Ovary (tissue), 9 donors: Measurements from ENCODE around the gene IFNA5. TPM values are rescaled to one million over a fixed set of nuclear protein-coding genes. Genes with fewer than 3 reads are reported as not detected.

ENCODE experiments used
- DNase-seq, 5 donors: peaks; one replicate each; pipeline ENCODE4 v3.0.0-alpha.2; 2019 to 2020
- H3K27ac ChIP-seq, 2 donors: fragments of 200-600 bp; one replicate each; pipeline versions ENCODE4 v1.5.1 to v1.8.0; 2019 to 2022
- H3K27me3 ChIP-seq: fragments of 200-600 bp; one replicate; pipeline ENCODE4 v1.8.0; 2022
- H3K36me3 ChIP-seq: fragments of 200-600 bp; sonication (generic); one replicate; pipeline ENCODE4 v1.5.1; 2019
- H3K4me1 ChIP-seq: one replicate; pipeline ENCODE4 v1.8.1; 2013; ENCODE audit warnings: mild to moderate bottlenecking, moderate library complexity; ENCODE audit not compliant: insufficient read depth
- H3K4me3 ChIP-seq: fragments of 200-600 bp; sonication (generic); one replicate; pipeline ENCODE4 v1.5.1; 2017
- H3K9me3 ChIP-seq, 2 donors: fragments of 200-600 bp in 1 of 2; sonication (generic) in 1 of 2; one replicate each; pipeline versions ENCODE4 v1.5.1 to v1.8.1; 2013 to 2019; ENCODE audit warnings: mild to moderate bottlenecking in 1 of 2, moderate library complexity in 1 of 2
- EP300 ChIP-seq: sonication (generic); formaldehyde crosslinking; IDR thresholded peaks from one replicate; pipeline ENCODE4 v1.6.1; 2017; ENCODE audit warnings: antibody characterized with exemption
- POLR2A ChIP-seq: fragments of 450-650 bp; IDR thresholded peaks from one replicate; pipeline ENCODE4 v1.6.1; 2017; ENCODE audit warnings: antibody characterized with exemption, mild to moderate bottlenecking, moderate library complexity
- WGBS, 3 donors: extraction: QIAGEN DNeasy Blood & Tissue Kit in 1 of 3; methylation state at CpG; one replicate each; pipeline versions ENCODE4 v1.1.5 to v1.1.7; 2013 to 2017; 5-methylcytosine and 5-hydroxymethylcytosine counted together
- intact Hi-C, 4 donors: fragments of 100-400 bp; cut with DNase I; formaldehyde crosslinking; loops; one replicate each; pipeline versions ENCODE4 v1.11.0 to v1.15.1; 2022 to 2023
- polyA plus RNA-seq, 2 donors: library from polyadenylated mRNA; stranded (reverse); fragments of 200-250 nt in 1 of 2; fragments of 350-450 nt in 1 of 2; fragmentation: Illumina TruSeq in 1 of 2; extraction: RNeasy Lipid Tissue Mini Kit (QIAGEN cat#74804) in 1 of 2; gene quantifications; one replicate each; pipeline ENCODE4 v1.2.3, GENCODE V29; 2013 to 2014
- total RNA-seq, 7 donors: library from RNA; depleted of rRNA in 2 of 7; stranded (reverse); fragments of >200 nt in 2 of 7; fragmentation: NEBNext Ultra II Directional in 3 of 7; extraction: Animal tissue kit (Norgen Biotek cat#: 25700) in 3 of 7; gene quantifications; one replicate each; pipeline versions ENCODE4 v1.1.0 to v1.2.4, GENCODE V29; 2016 to 2023
- TF ChIP-seq, protein P1 (sequence below), 3 donors: fragments of 450-650 bp in 2 of 3; fragments of 200-600 bp in 1 of 3; IDR thresholded peaks; one replicate each; pipeline versions ENCODE4 v1.5.1 to v1.8.0; 2016 to 2022; ENCODE audit warnings: antibody characterized with exemption in 3 of 3, mild to moderate bottlenecking in 1 of 3
- donor health status: DM: no; HTN: no; CAD: no; lungs with moderate emphysema.
- donor health status: DM: no; HTN: no; CAD: no.
- donor health status: Bipolar disorder and iron deficiency.
- donor health status: DM: yes; HTN: yes; CAD: no.
- donor health status: DM: no; HTN: no; CAD: no.
- donor health status: DM: yes; HTN: yes; CAD: no.

IFNA5 gene
- total and polyA plus RNA-seq, 9 donors = 0.42 TPM; not detected in 8

DNA sequence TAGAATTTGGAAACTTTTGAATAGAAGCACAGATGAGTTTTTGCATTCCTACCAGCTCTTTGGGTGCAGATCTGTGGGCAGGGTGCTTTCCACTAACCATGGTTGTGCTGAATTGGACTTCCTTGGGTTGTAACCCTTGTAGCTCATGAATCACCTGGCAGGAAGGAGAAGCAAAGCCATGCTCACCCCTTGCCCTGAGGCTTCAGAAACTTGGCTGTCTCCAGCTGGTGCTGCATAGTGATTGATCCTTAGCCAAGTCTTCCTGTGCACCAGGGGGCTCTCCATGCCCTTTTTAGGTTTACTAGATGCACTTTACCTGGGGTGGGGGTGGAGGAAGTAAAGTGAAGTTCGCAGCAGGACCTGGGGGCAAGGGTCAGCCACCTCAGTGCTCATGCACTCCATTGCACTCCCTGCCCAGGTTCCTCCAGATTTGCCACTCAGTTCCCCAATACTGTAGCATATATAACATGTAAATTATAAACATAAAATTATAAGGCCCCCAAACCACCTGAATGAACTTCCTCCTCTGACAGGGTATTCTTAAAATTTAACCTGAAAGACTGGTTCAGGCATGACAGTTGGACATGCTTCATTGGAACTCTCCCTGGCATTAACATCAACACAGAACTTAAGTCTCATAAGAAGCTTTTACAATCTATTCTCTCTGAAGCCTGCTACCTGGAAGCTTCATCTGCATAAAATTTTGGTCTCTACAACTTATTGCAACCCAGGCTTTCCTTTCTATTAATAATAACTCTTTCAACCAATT, 39.5 kb downstream of the IFNA5 start:
- TF ChIP-seq, protein P1, sequence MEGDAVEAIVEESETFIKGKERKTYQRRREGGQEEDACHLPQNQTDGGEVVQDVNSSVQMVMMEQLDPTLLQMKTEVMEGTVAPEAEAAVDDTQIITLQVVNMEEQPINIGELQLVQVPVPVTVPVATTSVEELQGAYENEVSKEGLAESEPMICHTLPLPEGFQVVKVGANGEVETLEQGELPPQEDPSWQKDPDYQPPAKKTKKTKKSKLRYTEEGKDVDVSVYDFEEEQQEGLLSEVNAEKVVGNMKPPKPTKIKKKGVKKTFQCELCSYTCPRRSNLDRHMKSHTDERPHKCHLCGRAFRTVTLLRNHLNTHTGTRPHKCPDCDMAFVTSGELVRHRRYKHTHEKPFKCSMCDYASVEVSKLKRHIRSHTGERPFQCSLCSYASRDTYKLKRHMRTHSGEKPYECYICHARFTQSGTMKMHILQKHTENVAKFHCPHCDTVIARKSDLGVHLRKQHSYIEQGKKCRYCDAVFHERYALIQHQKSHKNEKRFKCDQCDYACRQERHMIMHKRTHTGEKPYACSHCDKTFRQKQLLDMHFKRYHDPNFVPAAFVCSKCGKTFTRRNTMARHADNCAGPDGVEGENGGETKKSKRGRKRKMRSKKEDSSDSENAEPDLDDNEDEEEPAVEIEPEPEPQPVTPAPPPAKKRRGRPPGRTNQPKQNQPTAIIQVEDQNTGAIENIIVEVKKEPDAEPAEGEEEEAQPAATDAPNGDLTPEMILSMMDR (IDR thresholded peaks at IDR 0.05) = no peak
- no peak for TF ChIP-seq EP300
- TF ChIP-seq POLR2A = no peak
- H3K4me1 ChIP-seq = no peaks in the 10 kb centered on the region
- intact Hi-C loops = no loop called here

DNA sequence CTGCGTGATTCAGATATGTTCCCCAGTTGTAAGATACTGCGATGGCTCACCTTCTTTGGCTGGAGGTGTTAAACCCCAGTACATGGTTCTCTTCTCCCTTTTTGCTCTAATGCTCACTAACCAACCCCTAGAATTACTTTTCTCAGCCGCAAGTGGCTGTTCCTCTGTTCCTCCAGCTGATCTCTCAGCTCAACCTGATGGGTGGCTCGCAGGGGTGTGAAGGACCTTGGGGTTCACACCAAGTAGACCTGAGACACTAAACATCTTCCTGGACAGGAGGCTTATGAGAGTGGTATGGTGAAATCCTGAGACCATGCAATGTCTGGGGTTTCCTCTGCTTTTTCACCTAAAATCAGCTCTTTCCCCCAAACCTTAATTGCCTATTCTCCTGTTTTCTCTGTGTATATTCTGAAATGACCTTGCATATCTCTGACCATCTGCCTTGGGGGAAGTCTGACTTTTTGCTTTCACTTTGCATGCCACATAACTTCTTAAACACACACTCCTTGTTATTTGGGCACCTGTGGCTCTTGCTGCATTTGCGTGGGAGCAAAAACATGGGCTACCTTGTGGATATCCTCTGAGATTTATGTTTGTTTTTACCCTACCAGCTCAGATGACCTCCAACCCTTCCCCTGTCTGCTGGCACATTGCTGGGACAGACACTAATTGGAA, 49.4 kb downstream of the IFNA5 start:
- 65 to 78% (median 68%) methylated on average over 5 of the region's 5 CpGs for WGBS, 3 donors
- H3K27me3 ChIP-seq = no peaks in the 10 kb centered on the region
- H3K27ac ChIP-seq = no peak overlapping the region
- H3K36me3 ChIP-seq = no peaks in the 10 kb centered on the region
- TF ChIP-seq, protein P1 (IDR thresholded peaks at IDR 0.05) = no peak
- TF ChIP-seq POLR2A = no peak
- no peak for TF ChIP-seq EP300
- H3K4me3 ChIP-seq = no peak overlapping the region
- intact Hi-C loops = no loop called here
- H3K9me3 ChIP-seq = no peaks in the 10 kb centered on the region
- H3K4me1 ChIP-seq = no peaks in the 10 kb centered on the region
- no peak for DNase-seq

More for the DNA sequence above, 39.5 kb downstream of the IFNA5 start:
- no peaks in the 10 kb centered on the region for H3K9me3 ChIP-seq
- no peak overlapping the region for H3K27ac ChIP-seq
- no peak overlapping the region for H3K4me3 ChIP-seq
- no peak for DNase-seq
- H3K36me3 ChIP-seq = no peaks in the 10 kb centered on the region
- no peaks in the 10 kb centered on the region for H3K27me3 ChIP-seq
- 18 to 58% (median 50%) methylated on average over 1 of the region's 1 CpG for WGBS, 3 donors

Other genes starting within 250 kb of the IFNA5 start
- gene IFNB1, start 227.4 kb downstream of the IFNA5 start, total RNA-seq = not detected
- not detected for gene IFNB1, start 227.4 kb downstream of the IFNA5 start, polyA plus RNA-seq
- not detected for gene IFNW1, start 163.5 kb downstream of the IFNA5 start, total RNA-seq
- gene IFNW1, start 163.5 kb downstream of the IFNA5 start, polyA plus RNA-seq = not detected
- not detected for gene IFNA21, start 138.7 kb downstream of the IFNA5 start, total RNA-seq
- gene IFNA21, start 138.7 kb downstream of the IFNA5 start, polyA plus RNA-seq = not detected
- gene IFNA4, start 117.7 kb downstream of the IFNA5 start, total RNA-seq = not detected
- gene IFNA4, start 117.7 kb downstream of the IFNA5 start, polyA plus RNA-seq = not detected
- not detected for gene IFNA7, start 103.1 kb downstream of the IFNA5 start, total RNA-seq
- gene IFNA7, start 103.1 kb downstream of the IFNA5 start, polyA plus RNA-seq = not detected
- gene IFNA10, start 98.2 kb downstream of the IFNA5 start, total RNA-seq = not detected
- gene IFNA10, start 98.2 kb downstream of the IFNA5 start, polyA plus RNA-seq = not detected
- gene IFNA16, start 88.0 kb downstream of the IFNA5 start, total RNA-seq = not detected
- gene IFNA16, start 88.0 kb downstream of the IFNA5 start, polyA plus RNA-seq = not detected
- not detected for gene IFNA17, start 77.1 kb downstream of the IFNA5 start, total RNA-seq
- not detected for gene IFNA17, start 77.1 kb downstream of the IFNA5 start, polyA plus RNA-seq
- gene IFNA14, start 65.3 kb downstream of the IFNA5 start, total RNA-seq = not detected
- gene IFNA14, start 65.3 kb downstream of the IFNA5 start, polyA plus RNA-seq = not detected
- 10 to 100 TPM; 22.3 to 35.9 (median 29.6) TPM for gene KLHL9, start 30.1 kb upstream of the IFNA5 start, total RNA-seq
- gene KLHL9, start 30.1 kb upstream of the IFNA5 start, polyA plus RNA-seq = 10 to 100 TPM; 14.3 to 22.6 TPM
- not detected for gene IFNA6, start 45.6 kb upstream of the IFNA5 start, total RNA-seq
- under 1 TPM in 1 of 2 donors, not detected in 1; 0.12 TPM for gene IFNA6, start 45.6 kb upstream of the IFNA5 start, polyA plus RNA-seq
- not detected for gene IFNA13, start 62.7 kb upstream of the IFNA5 start, total RNA-seq
- under 1 TPM in 1 of 2 donors, not detected in 1; 0.12 TPM for gene IFNA13, start 62.7 kb upstream of the IFNA5 start, polyA plus RNA-seq
- gene IFNA2, start 80.1 kb upstream of the IFNA5 start, total RNA-seq = not detected
- not detected for gene IFNA2, start 80.1 kb upstream of the IFNA5 start, polyA plus RNA-seq
- not detected for gene IFNA8, start 103.8 kb upstream of the IFNA5 start, total RNA-seq
- not detected for gene IFNA8, start 103.8 kb upstream of the IFNA5 start, polyA plus RNA-seq
- not detected for gene IFNA1, start 135.1 kb upstream of the IFNA5 start, total RNA-seq
- not detected for gene IFNA1, start 135.1 kb upstream of the IFNA5 start, polyA plus RNA-seq
- gene IFNE, start 177.0 kb upstream of the IFNA5 start, total RNA-seq = under 1 TPM in 1 of 7 donors, not detected in 6; 0.34 TPM
- not detected for gene IFNE, start 177.0 kb upstream of the IFNA5 start, polyA plus RNA-seq